Glutamatergic neuron (in vitro differentiated cells): Measurements from ENCODE around the gene GDI2. TPM values are rescaled to one million over a fixed set of nuclear protein-coding genes. Genes with fewer than 3 reads are reported as not detected.
"Not testable (repeated sequence)": the region's sequence is repeated elsewhere in the genome, so short reads cannot be mapped to it uniquely, and the experiment has no call there.

Experiments
- DNase-seq: peaks from one replicate; pipeline ENCODE4 v3.0.0; 2022
- H3K27ac Mint-ChIP-seq: one replicate; pipeline ENCODE4 v1.8.0; 2020; ENCODE audit warnings: mild to moderate bottlenecking, mixed read lengths, inconsistent platforms; ENCODE audit not compliant: unreplicated experiment
- H3K27me3 Mint-ChIP-seq: one replicate; pipeline ENCODE4 v1.8.0; 2020; ENCODE audit warnings: mild to moderate bottlenecking, moderate library complexity, mixed read lengths, inconsistent platforms; ENCODE audit not compliant: unreplicated experiment
- H3K36me3 Mint-ChIP-seq: one replicate; pipeline ENCODE4 v1.8.0; 2020; ENCODE audit warnings: mild to moderate bottlenecking, mixed read lengths, inconsistent platforms; ENCODE audit not compliant: unreplicated experiment
- H3K4me1 Mint-ChIP-seq: one replicate; pipeline ENCODE4 v1.8.0; 2020; ENCODE audit warnings: mild to moderate bottlenecking, low read depth, mixed read lengths, inconsistent platforms; ENCODE audit not compliant: unreplicated experiment
- H3K4me3 Mint-ChIP-seq: one replicate; pipeline ENCODE4 v1.8.0; 2020; ENCODE audit warnings: mild to moderate bottlenecking, mixed read lengths, inconsistent platforms; ENCODE audit not compliant: unreplicated experiment
- H3K9me3 Mint-ChIP-seq: one replicate; pipeline ENCODE4 v1.8.0; 2020; ENCODE audit warnings: mild to moderate bottlenecking, moderate library complexity, mixed read lengths, inconsistent platforms; ENCODE audit not compliant: unreplicated experiment
- CTCF ChIP-seq: fragments of 200-600 bp; sonication (generic); IDR thresholded peaks from one replicate; pipeline ENCODE4 v1.5.0; 2021; ENCODE audit not compliant: partially characterized antibody, unreplicated experiment
- total RNA-seq: library from RNA; stranded (reverse); fragmentation: NEBNext Ultra II Directional; extraction: Animal tissue kit (Norgen Biotek cat#: 25700); gene quantifications from one replicate; pipeline ENCODE4 v1.2.1, GENCODE V29; 2021; ENCODE audit not compliant: unreplicated experiment

The GDI2 gene
- total RNA-seq, 1 donor from 2014 or later: 294 TPM

GRCh38 chr10:5855979-5856700, 42.9 kb upstream of the GDI2 start:
- H3K27ac Mint-ChIP-seq: no peak overlapping the region
- no peak overlapping the region for H3K4me3 Mint-ChIP-seq
- H3K36me3 Mint-ChIP-seq: peaks cover 6% of the 10 kb centered on the region
- H3K9me3 Mint-ChIP-seq: no peaks in the 10 kb centered on the region
- no peaks in the 10 kb centered on the region for H3K27me3 Mint-ChIP-seq
- DNase-seq: no peak
- no peak for TF ChIP-seq CTCF
- no peaks in the 10 kb centered on the region for H3K4me1 Mint-ChIP-seq

GRCh38 chr10:5854131-5854475, 40.9 kb upstream of the GDI2 start:
- Mint-ChIP-seq H3K9me3 (no peaks in the 10 kb centered on the region), H3K27ac (no peak overlapping the region), H3K4me3 (no peak overlapping the region), H3K27me3 (no peaks in the 10 kb centered on the region), H3K36me3 (peaks cover 6% of the 10 kb centered on the region), H3K4me1 (no peaks in the 10 kb centered on the region)
- TF ChIP-seq CTCF: no peak
- no peak for DNase-seq

- not testable (repeated sequence) for H3K4me1 Mint-ChIP-seq, H3K9me3 Mint-ChIP-seq, H3K27ac Mint-ChIP-seq, DNase-seq, H3K27me3 Mint-ChIP-seq, H3K36me3 Mint-ChIP-seq, H3K4me3 Mint-ChIP-seq
Observed at GRCh38 chr10:5846667-5847066, 33.4 kb upstream of the GDI2 start.

- Mint-ChIP-seq H3K27ac (no peak overlapping the region), H3K9me3 (peaks cover 3% of the 10 kb centered on the region), H3K27me3 (peaks cover 3% of the 10 kb centered on the region), H3K4me3 (no peak overlapping the region), H3K36me3 (no peaks in the 10 kb centered on the region), H3K4me1 (peaks cover 4% of the 10 kb centered on the region)
- no peak for DNase-seq
- TF ChIP-seq CTCF: no peak
Observed at GRCh38 chr10:5844345-5845055, 31.3 kb upstream of the GDI2 start.

- DNase-seq: no peak
- Mint-ChIP-seq H3K36me3 (no peaks in the 10 kb centered on the region), H3K27ac (no peak overlapping the region), H3K9me3 (peaks cover 3% of the 10 kb centered on the region), H3K27me3 (peaks cover 4% of the 10 kb centered on the region), H3K4me1 (peaks cover 4% of the 10 kb centered on the region), H3K4me3 (no peak overlapping the region)
- TF ChIP-seq CTCF: no peak
Observed at GRCh38 chr10:5843686-5844344, 30.6 kb upstream of the GDI2 start.
